Stimulated activated CD4-positive, alpha-beta T cell treated with anti-CD3 and anti-CD28 coated beads, Interleukin-15, amount 100 ng/mL, for 24 hours (primary cell): ENCODE results near the gene KDM6B.

ENCODE experiments used
- DNase-seq: peaks from one replicate; pipeline ENCODE4 v3.0.0-alpha.2; 2020

Gene KDM6B

DNA sequence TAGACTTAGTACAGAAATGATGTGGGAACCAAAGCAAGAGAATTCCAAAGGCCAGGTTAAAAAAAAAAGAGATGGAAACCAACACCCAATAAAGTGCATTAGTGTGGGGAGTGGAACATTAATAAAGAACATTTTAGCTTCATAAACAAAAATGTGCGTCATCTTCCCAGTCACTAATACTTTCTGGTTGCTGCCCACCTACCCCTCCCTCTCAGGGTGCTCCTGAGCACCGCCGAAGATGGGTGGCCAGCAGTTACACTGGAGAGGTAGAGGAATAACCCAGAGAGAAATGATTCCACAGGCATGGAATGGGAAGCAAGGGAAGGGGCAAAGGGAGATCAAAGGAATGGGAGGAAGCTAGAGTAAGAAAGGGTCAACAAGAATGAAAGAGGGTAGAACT is 48.6 kb downstream of the KDM6B start:
- DNase-seq: no peak
